Calu3 (cell line): Measurements from ENCODE around the gene KIRREL1. TPM values are rescaled to one million over a fixed set of nuclear protein-coding genes. Genes with fewer than 3 reads are reported as not detected.

ENCODE experiments used
- BruUV-seq: library from RNA; stranded (reverse); fragments of 400-500 nt; replicated peaks from 2 replicates; lab custom pipeline; 2021; lab: Mats Ljungman, UMichigan
- CTCF ChIA-PET: fragments of 300-600 bp; sonication (Branson Sonifier 250); formaldehyde crosslinking; loops from one replicate; lab custom pipeline; 2022; ENCODE audit warnings: antibody characterized with exemption; lab: Charles Lee
- DNase-seq: peaks from one replicate; pipeline ENCODE4 v3.0.0; 2022
- H3K27ac Mint-ChIP-seq: one replicate; pipeline ENCODE4 v1.8.0; 2022; ENCODE audit warnings: mixed read lengths; ENCODE audit not compliant: unreplicated experiment
- H3K27me3 Mint-ChIP-seq: one replicate; pipeline ENCODE4 v1.8.0; 2022; ENCODE audit warnings: mixed read lengths; ENCODE audit not compliant: unreplicated experiment
- H3K36me3 Mint-ChIP-seq: one replicate; pipeline ENCODE4 v1.8.0; 2022; ENCODE audit warnings: mild to moderate bottlenecking, moderate library complexity, mixed read lengths; ENCODE audit not compliant: insufficient read depth, unreplicated experiment
- H3K4me1 Mint-ChIP-seq: one replicate; pipeline ENCODE4 v1.8.0; 2022; ENCODE audit warnings: mild to moderate bottlenecking, low read depth, mixed read lengths; ENCODE audit not compliant: unreplicated experiment
- H3K4me3 Mint-ChIP-seq: one replicate; pipeline ENCODE4 v1.8.0; 2022; ENCODE audit warnings: mild to moderate bottlenecking, low read depth, moderate library complexity, mixed read lengths; ENCODE audit not compliant: unreplicated experiment
- H3K9me3 Mint-ChIP-seq: one replicate; pipeline ENCODE4 v1.8.0; 2022; ENCODE audit warnings: low read depth, mixed read lengths; ENCODE audit not compliant: unreplicated experiment
- intact Hi-C: fragments of 100-400 bp; cut with micrococcal nuclease; formaldehyde crosslinking; loops from one replicate; pipeline ENCODE4 v1.10.0; 2022; ENCODE audit not compliant: unreplicated experiment
- total RNA-seq: library from RNA; stranded (reverse); gene quantifications from 2 replicates; pipeline ENCODE4 v1.2.3, GENCODE V29; 2022
- TF ChIP-seq, protein P1 (sequence below): fragments of 200-600 bp; IDR thresholded peaks from one replicate; pipeline ENCODE4 v1.8.0; 2022; ENCODE audit warnings: antibody characterized with exemption; ENCODE audit not compliant: unreplicated experiment

Gene KIRREL1
- total RNA-seq, 1 experiment from 2014 or later: 31.4 TPM

- peaks cover 26% of the 10 kb centered on the region for H3K4me1 Mint-ChIP-seq
- intact Hi-C loops: loop anchor here (2.0 to 5.0 kb wide), 3 partner anchors 177 to 457 kb away; no protein-coding TSS in a partner anchor
- peaks cover 28% of the 10 kb centered on the region for H3K27me3 Mint-ChIP-seq
Observed at GRCh38 chr1:157949074-157949354, 44.4 kb upstream of the KIRREL1 start.

DNA sequence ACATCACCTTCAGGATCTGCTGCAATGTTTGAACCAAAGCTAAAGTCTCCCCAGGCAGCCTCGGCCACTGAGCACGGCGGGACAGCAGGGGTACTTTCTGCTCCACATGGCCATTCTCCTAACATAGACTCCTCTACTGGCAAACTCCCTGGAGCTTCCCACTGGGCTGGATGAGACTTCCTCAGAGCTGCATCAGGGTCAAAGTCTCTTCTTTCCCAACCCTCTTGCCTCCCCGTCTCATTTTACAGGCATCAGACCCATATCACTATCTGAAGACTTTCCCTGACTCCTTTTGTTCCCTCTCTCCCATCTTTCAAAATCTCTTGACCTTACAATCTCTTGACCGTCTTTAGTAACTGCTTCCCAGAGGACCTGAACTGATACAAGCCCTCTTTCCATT is 42.2 kb upstream of the KIRREL1 start:
- no peak for DNase-seq
- H3K27ac Mint-ChIP-seq: no peak overlapping the region
- peaks cover 26% of the 10 kb centered on the region for H3K4me1 Mint-ChIP-seq
- CTCF ChIA-PET: interaction anchor here (0.7 to 5.1 kb wide), 3 partner anchors 71 to 174 kb away, joined by 3 to 55 read pairs (median 3); partner anchors contain the start of gene FCRL2
- intact Hi-C loops: loop anchor here (5.0 kb wide), 1 partner anchor 269 kb away; no protein-coding TSS in a partner anchor
- TF ChIP-seq, protein P1, sequence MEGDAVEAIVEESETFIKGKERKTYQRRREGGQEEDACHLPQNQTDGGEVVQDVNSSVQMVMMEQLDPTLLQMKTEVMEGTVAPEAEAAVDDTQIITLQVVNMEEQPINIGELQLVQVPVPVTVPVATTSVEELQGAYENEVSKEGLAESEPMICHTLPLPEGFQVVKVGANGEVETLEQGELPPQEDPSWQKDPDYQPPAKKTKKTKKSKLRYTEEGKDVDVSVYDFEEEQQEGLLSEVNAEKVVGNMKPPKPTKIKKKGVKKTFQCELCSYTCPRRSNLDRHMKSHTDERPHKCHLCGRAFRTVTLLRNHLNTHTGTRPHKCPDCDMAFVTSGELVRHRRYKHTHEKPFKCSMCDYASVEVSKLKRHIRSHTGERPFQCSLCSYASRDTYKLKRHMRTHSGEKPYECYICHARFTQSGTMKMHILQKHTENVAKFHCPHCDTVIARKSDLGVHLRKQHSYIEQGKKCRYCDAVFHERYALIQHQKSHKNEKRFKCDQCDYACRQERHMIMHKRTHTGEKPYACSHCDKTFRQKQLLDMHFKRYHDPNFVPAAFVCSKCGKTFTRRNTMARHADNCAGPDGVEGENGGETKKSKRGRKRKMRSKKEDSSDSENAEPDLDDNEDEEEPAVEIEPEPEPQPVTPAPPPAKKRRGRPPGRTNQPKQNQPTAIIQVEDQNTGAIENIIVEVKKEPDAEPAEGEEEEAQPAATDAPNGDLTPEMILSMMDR: no peak
- no peaks in the 10 kb centered on the region for H3K9me3 Mint-ChIP-seq
- H3K27me3 Mint-ChIP-seq: peaks cover 19% of the 10 kb centered on the region
- no TSS peak for BruUV-seq
- H3K36me3 Mint-ChIP-seq: no peaks in the 10 kb centered on the region
- H3K4me3 Mint-ChIP-seq: no peak overlapping the region

More at GRCh38 chr1:157949074-157949354, 44.4 kb upstream of the KIRREL1 start:
- CTCF ChIA-PET: interaction anchor here (0.6 to 5.1 kb wide), 8 partner anchors 12 to 369 kb away, joined by 3 to 55 read pairs (median 4); no protein-coding TSS in a partner anchor
- Mint-ChIP-seq H3K27ac (no peak overlapping the region), H3K4me3 (no peak overlapping the region), H3K36me3 (no peaks in the 10 kb centered on the region), H3K9me3 (no peaks in the 10 kb centered on the region)
- BruUV-seq: no TSS peak
- no peak for DNase-seq
- TF ChIP-seq, protein P1: no peak

- Mint-ChIP-seq H3K27ac (no peak overlapping the region), H3K4me3 (no peak overlapping the region), H3K27me3 (peaks cover 28% of the 10 kb centered on the region), H3K9me3 (no peaks in the 10 kb centered on the region), H3K36me3 (no peaks in the 10 kb centered on the region), H3K4me1 (peaks cover 26% of the 10 kb centered on the region)
- no TSS peak for BruUV-seq
- no peak for DNase-seq
- intact Hi-C loops: loop anchor here (2.0 to 5.0 kb wide), 2 partner anchors 270 to 582 kb away; no protein-coding TSS in a partner anchor
- CTCF ChIA-PET: interaction anchor here (0.7 to 1.5 kb wide), 3 partner anchors 75 to 467 kb away, joined by 5 to 8 read pairs (median 5); no protein-coding TSS in a partner anchor
- TF ChIP-seq, protein P1: no peak
Observed at GRCh38 chr1:157952601-157953000, 40.8 kb upstream of the KIRREL1 start.

- no peak overlapping the region for H3K27ac Mint-ChIP-seq
- peaks cover 23% of the 10 kb centered on the region for H3K27me3 Mint-ChIP-seq
- CTCF ChIA-PET: no interaction called here
- H3K9me3 Mint-ChIP-seq: no peaks in the 10 kb centered on the region
- H3K4me1 Mint-ChIP-seq: peaks cover 15% of the 10 kb centered on the region
- intact Hi-C loops: no loop called here
- no TSS peak for BruUV-seq
- no peaks in the 10 kb centered on the region for H3K36me3 Mint-ChIP-seq
- no peak overlapping the region for H3K4me3 Mint-ChIP-seq
- TF ChIP-seq, protein P1: no peak
- DNase-seq: no peak
Observed at GRCh38 chr1:157955221-157955620, 38.2 kb upstream of the KIRREL1 start.
